Measurements from ENCODE around the gene TBC1D20.
"Not testable (repeated sequence)": the region's sequence is repeated elsewhere in the genome, so short reads cannot be mapped to it uniquely, and the experiment has no call there.

TBC1D20 gene

GRCh38 chr20:475463-476357, 13.4 kb upstream of the TBC1D20 start:
- DNase-seq (ENCODE audit: low spot score): no peak

DNA sequence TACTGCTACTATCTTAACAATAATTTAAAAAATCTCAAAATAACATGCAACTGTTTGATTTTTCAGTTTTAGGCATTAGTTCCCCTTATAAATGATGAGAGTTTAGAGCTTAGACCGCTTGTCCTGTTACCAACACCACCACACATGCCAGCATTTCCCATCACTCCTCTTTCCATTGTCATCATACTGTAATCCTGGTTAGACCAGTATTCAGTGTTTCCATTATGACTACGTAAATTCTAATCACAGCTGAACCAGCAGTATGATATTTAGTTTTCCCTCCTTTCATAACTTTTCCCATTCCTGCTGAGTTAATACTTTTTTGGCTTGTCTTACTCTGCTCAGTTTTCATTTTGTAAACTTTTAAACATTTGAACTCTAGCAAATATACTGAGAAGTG, 12.2 kb upstream of the TBC1D20 start:
- DNase-seq (ENCODE audit: low spot score): no peak

DNA sequence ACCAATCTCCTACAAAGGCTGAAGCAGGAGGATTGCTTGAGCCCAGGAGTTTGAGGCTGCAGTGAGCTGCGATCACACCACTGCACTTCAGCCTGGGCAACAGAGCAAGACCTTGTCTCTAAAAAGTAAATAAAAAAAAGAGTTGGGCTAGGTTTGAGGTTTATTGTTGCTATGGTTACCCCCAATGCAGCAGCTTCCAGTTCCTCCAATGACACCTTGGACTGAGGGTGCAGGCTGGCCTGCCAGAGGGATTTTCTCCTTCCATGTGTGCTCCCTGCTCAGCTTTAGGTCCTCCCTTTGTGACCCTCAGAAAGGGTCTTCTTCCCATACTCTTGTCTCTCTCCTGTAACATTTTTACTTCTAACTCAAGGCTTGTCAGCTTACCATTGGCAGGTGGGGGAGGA, 10.6 kb upstream of the TBC1D20 start:
- DNase-seq (ENCODE audit: low spot score): no peak

DNA sequence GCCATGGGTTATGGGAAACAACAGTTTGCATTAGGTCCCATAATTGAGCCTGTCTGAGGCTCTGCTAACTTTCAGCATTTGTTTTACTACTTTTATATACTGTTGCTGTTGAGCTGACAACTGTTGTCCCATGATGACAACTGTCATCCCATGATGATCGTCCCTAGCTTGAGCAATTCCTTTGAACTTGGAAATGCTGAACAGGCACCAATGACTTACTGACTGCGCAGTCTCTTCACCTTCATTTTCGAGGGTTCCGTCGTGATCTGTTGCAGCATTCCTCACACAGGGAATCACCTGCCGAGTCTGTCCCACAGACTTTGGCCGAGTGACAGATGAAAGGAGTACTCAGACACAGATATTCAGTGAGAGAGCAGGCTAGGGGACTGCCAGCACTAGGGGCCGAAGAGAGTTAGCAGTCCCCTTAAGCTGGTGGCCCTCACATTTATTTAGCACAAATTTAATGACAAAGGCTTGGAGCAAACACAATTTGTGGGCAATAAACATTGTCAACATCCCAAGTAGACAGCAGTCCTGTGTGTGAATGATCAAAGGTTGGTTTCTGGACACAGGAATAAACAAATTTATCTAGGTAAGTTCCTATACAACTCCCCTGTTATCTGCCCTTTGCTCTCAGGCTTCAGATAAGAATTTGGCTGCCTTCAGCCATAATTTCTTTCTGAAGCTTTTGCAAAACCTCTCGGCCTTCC, 10.0 kb upstream of the TBC1D20 start:
- DNase-seq (ENCODE audit: low spot score): no peak

DNA sequence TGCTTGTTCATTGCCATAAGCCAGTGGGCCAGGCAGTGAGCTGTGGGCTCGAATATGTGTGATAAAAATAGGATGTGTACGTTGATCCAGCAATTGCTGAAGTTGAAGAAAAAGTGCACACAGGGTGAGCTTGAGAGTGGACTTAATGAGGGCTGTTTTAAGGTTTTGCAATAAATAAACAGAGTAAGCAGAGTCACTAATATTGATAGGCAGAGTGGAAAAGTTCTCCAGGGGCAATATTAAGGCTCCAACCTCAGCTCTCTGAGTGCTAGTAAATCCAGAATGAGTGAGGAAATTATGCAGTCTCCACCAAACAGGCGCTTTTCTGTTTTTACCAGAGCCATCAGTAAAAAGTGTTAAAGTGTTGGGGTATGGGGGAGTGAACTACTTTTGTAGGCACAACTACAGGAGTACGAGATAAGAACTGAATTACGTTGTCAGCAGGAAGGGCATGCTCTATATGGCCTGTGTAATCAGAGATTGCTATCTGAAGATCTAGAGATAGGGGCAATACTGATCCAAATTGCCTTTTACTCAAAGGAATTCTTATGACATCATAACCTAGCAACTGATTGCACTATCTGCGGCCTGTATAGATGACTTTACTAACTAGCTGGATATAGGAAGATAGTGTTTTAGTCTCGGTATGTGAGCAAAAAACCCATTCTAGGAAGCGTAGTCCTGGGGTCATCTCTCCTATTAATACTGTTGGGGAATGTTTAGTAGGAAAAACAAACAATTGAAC, 7.6 kb upstream of the TBC1D20 start:
- DNase-seq (ENCODE audit: low spot score): no peak

GRCh38 chr20:467755-468154, 5.4 kb upstream of the TBC1D20 start:
- no peak for DNase-seq (ENCODE audit: low spot score)

DNA sequence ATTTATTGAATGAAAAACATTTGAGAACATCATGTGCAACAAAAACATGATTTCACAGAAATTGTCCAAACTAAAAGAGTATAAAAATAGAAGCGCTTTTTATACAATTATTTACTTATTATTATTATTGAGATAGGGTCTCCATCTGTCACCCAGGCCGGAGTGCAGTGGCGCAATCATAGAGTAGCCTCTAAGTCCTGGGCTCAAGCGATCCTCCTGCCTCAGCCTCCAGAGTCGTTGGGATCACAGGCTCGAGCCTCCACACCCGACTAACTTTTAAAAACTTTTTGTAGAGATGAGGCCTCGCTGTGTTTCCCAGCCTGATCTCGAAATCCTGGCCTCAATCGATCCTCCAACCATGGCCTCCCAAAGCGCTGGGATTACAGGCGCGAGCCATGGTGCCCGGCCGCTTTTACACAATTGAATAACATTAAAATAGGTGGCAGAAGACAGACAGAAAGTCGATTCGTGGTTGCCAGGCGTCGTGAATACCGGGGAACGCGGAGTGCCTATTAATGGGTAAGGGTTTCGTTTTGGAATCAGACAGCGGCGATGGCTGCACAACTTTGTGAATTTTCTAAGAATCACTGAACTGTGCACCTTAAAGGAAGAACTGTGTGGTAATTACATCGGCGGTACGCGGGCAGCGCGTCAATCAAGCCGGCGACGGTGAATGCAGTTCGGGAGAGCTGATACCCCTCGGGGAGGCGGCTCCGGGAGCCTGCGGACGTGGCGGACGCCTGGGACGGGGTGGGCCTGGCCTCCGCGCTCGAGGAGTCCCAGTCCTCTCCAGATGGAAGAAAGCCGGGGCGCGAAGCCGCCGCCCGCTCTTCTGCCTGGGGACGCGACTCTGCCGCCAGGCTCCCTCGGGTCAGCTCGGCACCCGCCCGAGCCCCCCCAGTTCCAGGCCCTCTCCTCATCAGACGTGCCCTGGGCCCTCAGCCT, 807 bp downstream of the TBC1D20 start:
- peak; percentile 65 for DNase-seq (ENCODE audit: low spot score)

DNA sequence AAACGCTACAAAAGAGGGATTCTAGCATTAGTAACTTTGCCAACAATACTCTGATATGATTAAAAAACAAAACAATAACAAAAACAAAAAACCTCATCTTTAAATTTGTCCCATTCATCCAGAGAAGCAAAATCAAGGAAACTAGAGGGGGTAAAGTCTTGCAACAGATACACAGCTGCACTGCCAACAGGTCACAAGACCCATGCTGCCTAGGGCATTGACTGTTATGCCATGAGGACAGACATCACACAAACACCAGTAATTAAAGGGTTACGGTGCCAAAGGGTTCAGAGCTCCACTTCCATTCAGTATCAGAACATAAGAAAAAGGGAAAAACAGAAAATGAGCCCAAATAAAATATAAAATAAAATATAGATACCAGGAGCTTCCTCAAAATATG, 1.6 kb downstream of the TBC1D20 start:
- DNase-seq (ENCODE audit: low spot score): peak; percentile 52

- no peak for DNase-seq (ENCODE audit: low spot score)
Observed at GRCh38 chr20:460180-460579, 2.2 kb downstream of the TBC1D20 start.

- no peak for DNase-seq (ENCODE audit: low spot score)
Observed at GRCh38 chr20:458776-459175, 3.6 kb downstream of the TBC1D20 start.

GRCh38 chr20:454951-455350, 7.4 kb downstream of the TBC1D20 start:
- no peak for DNase-seq (ENCODE audit: low spot score)

DNA sequence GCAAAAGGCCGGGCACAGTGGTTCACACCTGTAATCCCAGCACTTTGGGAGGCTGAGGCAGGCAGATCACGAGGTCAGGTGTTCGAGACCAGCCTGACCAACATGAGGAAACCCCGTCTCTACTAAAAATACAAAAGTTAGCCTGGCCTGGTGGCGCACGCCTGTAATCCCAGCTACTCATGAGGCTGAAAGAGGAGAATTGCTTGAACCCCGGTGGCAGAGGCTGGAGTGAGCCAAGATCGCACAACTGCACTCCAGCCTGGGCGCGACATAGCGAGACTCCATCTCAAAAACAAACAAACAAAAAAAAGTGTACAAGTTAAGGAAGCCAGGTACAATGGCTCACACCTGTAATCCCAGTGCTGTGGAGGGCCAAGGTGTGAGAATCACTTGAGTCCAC, 10.3 kb downstream of the TBC1D20 start:
- not testable (repeated sequence) for DNase-seq (ENCODE audit: low spot score)

GRCh38 chr20:445514-446336, 16.6 kb downstream of the TBC1D20 start:
- no peak for DNase-seq (ENCODE audit: low spot score)

DNA sequence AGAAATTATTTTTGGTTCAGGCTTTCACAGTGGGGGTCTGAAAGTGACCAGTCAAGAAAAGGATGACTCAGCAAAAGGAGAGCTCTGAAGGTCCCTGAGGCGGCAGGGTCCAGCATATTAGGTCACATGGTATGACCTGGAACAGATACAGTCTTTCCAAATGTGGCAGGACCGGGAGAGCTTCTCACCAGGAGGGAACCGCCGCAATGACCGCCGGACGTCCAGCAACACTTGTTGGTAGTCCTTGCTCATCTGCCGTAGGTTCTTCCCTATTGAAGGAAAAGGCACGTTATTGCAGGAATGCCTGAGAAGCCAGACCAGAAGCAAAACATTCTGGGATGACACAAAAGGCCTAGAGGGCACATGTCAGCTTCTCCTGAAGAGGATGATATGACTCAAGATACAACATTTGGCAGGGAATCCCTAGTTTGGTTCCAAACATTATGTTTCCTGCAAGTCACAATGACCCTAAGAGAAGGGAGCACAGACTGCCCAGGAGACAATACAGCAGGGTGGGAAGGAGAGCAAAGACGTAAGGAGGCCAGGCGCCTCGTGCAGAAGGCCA, 17.4 kb downstream of the TBC1D20 start:
- peak; percentile 82 for DNase-seq (ENCODE audit: low spot score)

DNA sequence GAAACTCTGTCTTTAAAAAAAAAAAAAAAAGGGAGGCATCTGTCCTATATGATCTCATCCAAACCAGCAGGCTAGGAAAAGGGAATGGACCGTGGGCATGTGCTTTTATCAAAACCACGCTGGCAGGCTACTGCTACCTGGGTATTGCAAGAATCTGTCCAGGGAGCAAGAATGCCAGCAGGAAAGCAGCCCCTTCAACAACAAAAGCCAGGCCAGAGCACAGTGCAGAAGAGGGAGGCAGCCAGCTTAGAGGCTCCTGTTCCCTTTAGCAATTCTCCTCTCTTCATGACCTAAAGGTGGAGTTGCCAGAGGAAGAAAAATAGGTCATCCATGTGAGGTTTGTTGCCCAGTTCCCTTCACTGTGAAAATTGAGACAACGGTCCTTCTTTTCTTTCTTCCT, 18.2 kb downstream of the TBC1D20 start:
- DNase-seq (ENCODE audit: low spot score): no peak

DNA sequence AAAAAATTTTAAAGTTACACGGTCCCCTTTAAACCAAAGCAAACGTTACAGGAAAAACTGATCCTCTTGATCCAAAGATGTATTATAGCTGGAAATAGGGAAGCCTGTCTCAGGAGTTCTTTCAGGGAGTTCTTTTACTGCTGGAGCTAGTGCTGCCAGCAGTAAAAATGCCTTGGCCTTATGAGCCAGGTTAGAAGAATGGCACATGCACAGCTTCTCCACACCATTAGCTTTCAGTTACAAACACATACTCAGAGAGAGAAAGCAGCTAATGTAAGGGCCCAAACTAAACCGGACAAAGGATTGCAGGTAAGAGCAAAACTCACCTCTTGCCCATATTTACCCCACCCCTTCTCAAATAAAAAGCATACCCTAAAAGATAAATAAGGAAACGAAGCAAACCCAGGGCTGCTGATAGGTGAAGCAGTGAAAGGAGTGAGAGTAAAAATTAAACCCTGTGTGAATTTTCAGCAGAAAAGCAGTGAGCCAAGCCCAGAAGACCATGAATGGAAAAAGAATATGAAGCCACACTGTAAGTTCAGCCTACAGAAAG, 19.0 kb downstream of the TBC1D20 start:
- no peak for DNase-seq (ENCODE audit: low spot score)

DNA sequence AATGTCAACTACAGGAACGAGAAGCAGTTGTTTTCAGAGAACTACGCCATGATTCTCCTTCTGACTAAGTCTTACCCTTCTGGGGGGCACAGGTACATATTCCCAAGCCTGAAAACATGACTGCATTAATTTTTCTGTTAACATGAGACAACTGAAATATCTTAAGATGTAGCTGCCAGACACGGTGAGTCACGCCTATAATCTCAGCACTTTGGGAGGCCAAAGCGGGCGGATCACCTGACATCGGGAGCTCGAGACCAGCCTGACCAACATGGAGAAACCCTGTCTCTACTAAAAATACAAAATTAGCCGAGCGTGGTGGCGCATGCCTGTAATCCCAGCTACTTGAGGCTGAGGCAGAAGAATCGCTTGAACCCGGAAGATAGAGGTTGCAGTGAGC, 21.7 kb downstream of the TBC1D20 start:
- DNase-seq (ENCODE audit: low spot score): no peak

GRCh38 chr20:440148-440547, 22.2 kb downstream of the TBC1D20 start:
- no peak for DNase-seq (ENCODE audit: low spot score)

DNA sequence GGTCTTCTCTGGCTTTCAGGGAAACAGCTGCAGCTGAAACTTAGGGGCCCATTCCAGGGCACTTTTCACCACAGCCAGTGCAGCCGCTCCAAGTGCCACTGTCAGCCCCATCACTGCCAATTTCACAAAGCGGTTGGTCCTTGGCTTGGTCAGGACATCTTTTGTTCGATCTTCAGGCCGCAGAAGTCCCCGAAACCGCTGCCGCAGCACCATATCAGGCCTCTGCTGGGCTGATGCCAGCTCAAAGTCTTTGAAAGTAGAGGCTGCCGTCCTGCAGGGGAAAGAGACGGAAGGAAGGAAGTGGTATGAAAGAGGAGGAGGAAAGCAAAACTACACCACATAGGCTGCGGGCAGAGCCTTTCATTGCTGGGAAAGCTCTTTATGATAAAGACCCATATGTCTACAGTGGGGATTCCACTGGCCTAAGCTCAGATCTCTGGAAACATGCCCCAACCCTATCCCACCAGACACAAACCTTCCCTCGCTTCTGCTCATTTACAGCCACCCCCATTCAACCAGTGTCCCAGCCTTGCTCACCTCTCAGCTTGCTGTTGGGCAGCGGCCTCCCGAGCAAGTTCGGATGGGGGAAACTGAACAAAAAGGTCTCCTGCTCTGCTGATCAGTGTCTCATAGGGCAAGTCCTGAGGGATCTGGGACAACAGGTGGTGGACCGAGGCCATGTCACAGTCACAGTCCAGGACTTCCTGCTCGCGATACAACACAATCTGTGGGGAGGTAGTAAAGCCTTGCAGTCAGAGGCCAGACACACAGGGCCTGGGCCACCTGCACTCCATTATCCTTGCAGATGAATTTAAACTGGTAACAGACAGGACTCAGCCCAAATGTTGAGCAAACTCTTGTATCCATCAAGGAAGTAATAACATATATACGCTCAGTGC, 23.5 kb downstream of the TBC1D20 start:
- no peak for DNase-seq (ENCODE audit: low spot score)

Measured in AG08395 (cell line).